ENCODE data around the gene SNX33.

The SNX33 gene, protein sequence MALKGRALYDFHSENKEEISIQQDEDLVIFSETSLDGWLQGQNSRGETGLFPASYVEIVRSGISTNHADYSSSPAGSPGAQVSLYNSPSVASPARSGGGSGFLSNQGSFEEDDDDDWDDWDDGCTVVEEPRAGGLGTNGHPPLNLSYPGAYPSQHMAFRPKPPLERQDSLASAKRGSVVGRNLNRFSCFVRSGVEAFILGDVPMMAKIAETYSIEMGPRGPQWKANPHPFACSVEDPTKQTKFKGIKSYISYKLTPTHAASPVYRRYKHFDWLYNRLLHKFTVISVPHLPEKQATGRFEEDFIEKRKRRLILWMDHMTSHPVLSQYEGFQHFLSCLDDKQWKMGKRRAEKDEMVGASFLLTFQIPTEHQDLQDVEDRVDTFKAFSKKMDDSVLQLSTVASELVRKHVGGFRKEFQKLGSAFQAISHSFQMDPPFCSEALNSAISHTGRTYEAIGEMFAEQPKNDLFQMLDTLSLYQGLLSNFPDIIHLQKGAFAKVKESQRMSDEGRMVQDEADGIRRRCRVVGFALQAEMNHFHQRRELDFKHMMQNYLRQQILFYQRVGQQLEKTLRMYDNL

DNA sequence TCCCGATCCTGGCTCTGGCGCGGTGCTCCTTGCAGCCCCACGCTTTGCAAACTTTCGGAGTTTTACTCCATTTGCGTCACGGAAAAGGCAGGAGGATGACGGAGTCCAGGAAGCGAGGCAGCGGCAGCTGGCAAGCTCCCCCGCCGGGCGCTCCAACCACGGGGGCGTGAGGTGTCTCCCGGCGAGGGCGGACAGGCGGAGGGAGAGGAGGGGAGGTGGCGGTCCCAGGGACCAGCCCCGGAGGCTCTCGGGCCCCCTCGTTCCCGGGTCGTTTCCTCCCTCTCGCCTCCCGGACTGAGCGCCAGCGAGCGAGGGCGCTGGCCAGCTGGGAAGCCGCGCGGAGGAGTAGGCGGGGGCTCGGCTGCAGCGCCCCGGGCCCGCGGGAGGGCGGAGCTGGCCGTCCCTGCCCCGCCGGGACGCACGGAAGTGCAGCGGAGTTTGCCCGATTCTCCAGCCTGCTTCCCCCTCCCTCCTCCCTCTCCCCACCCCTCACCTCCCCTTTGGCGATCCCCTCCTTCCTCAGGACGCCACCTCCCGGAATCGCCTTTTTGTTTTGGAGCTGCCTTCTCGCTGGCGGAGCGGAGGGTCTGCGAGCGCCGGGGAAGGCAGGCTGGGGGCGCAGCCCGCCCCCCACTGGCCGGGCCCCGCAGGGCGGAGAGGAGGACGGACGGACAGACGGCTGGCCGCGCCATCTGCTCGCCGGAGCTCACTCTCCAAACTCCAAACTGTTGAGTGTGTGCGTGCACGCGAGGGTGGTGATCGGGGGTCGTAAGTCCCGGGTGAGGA is at the start of gene SNX33:
TSS of gene SNX33 (plus strand) at position 543 of the 786 bp plus-strand sequence. CDS start 1,191 bp downstream, outside the sequence.
- peaks cover 19% of the 10 kb centered on the region for H3K27me3 ChIP-seq (ENCODE audit: insufficient read depth, insufficient read length)
- TF ChIP-seq ZNF274 (IDR thresholded peaks at IDR 0.05; ENCODE audit: low read depth, low read length) (no peak), SUZ12 (IDR thresholded peaks at IDR 0.05; ENCODE audit: extremely low read depth, insufficient read depth, insufficient read length) (no peak), YY1 (IDR thresholded peaks at IDR 0.05; ENCODE audit: insufficient read depth, insufficient read length) (no peak)
- H3K4me1 ChIP-seq (ENCODE audit: insufficient read depth, insufficient read length) = peaks cover 24% of the 10 kb centered on the region
- H3K36me3 ChIP-seq (ENCODE audit: insufficient read depth, insufficient read length, low read length) = peaks cover 35% of the 10 kb centered on the region
- H3K9ac ChIP-seq (ENCODE audit: insufficient read length, low read depth) = peak within 1 kb of the TSS; percentile 93
- peak within 1 kb of the TSS; percentile 85 for H3K4me3 ChIP-seq (ENCODE audit: insufficient read length, low read depth)
- no peaks in the 10 kb centered on the region for H3K9me3 ChIP-seq (ENCODE audit: insufficient read depth, low read length)
- peak; percentile 86 for DNase-seq (ENCODE audit: low read depth, low spot score)

DNA sequence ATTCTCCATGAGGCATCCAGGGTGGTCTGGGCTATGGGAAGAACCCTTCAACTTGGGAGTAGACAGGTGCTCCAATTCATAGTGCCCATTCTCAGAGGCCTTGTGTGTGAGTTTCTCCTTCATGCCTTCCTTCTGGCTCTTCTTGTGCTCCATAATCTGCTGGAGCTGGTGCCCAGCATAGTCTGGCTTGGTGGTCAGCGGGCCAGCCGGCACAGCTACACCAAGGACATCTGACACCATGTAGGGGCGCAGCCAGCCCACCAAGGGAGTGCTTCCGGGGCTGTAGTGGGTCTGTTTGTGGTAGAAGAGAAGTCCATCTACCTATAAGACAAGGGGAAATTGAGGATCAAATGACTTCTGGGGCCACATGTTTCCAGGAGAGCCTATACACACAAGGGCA is 49.4 kb upstream of the SNX33 start:
- no peak for DNase-seq (ENCODE audit: low read depth, low spot score)
- TF ChIP-seq ZNF274 (IDR thresholded peaks at IDR 0.05; ENCODE audit: low read depth, low read length) = no peak
- no peak for TF ChIP-seq YY1 (IDR thresholded peaks at IDR 0.05; ENCODE audit: insufficient read depth, insufficient read length)
- no peak for TF ChIP-seq SUZ12 (IDR thresholded peaks at IDR 0.05; ENCODE audit: extremely low read depth, insufficient read depth, insufficient read length)
- no peaks in the 10 kb centered on the region for H3K27me3 ChIP-seq (ENCODE audit: insufficient read depth, insufficient read length)
- H3K9me3 ChIP-seq (ENCODE audit: insufficient read depth, low read length) = no peaks in the 10 kb centered on the region
- no peak overlapping the region for H3K4me3 ChIP-seq (ENCODE audit: insufficient read length, low read depth)
- no peak overlapping the region for H3K9ac ChIP-seq (ENCODE audit: insufficient read length, low read depth)
- no peaks in the 10 kb centered on the region for H3K4me1 ChIP-seq (ENCODE audit: insufficient read depth, insufficient read length)
- H3K36me3 ChIP-seq (ENCODE audit: insufficient read depth, insufficient read length, low read length) = peaks cover 74% of the 10 kb centered on the region

DNA sequence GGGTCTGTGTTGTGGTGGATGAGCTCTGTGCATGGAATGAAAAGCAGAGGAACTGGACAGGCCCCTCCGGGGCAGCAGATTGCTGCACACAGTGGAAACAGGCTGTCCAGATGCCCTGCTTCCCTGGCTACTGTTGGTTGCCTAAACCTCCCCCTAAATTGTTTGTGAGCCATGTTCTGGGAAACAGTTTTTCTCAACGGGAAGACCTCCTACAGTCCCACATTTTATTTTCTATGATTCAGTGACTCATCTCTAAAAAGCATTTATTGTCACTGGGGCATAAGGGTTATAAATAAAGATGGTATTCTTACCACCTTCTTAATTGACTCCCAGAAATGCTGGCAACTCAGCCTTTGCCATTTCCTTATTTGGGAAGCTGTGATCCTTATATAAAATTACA is 48.3 kb upstream of the SNX33 start:
- no peak for DNase-seq (ENCODE audit: low read depth, low spot score)
- H3K4me1 ChIP-seq (ENCODE audit: insufficient read depth, insufficient read length) = no peaks in the 10 kb centered on the region
- H3K27me3 ChIP-seq (ENCODE audit: insufficient read depth, insufficient read length) = no peaks in the 10 kb centered on the region
- H3K9ac ChIP-seq (ENCODE audit: insufficient read length, low read depth) = no peak overlapping the region
- TF ChIP-seq YY1 (IDR thresholded peaks at IDR 0.05; ENCODE audit: insufficient read depth, insufficient read length) = no peak
- TF ChIP-seq ZNF274 (IDR thresholded peaks at IDR 0.05; ENCODE audit: low read depth, low read length) = no peak
- no peak for TF ChIP-seq SUZ12 (IDR thresholded peaks at IDR 0.05; ENCODE audit: extremely low read depth, insufficient read depth, insufficient read length)
- no peak overlapping the region for H3K4me3 ChIP-seq (ENCODE audit: insufficient read length, low read depth)
- H3K9me3 ChIP-seq (ENCODE audit: insufficient read depth, low read length) = no peaks in the 10 kb centered on the region
- peaks cover 74% of the 10 kb centered on the region for H3K36me3 ChIP-seq (ENCODE audit: insufficient read depth, insufficient read length, low read length)

DNA sequence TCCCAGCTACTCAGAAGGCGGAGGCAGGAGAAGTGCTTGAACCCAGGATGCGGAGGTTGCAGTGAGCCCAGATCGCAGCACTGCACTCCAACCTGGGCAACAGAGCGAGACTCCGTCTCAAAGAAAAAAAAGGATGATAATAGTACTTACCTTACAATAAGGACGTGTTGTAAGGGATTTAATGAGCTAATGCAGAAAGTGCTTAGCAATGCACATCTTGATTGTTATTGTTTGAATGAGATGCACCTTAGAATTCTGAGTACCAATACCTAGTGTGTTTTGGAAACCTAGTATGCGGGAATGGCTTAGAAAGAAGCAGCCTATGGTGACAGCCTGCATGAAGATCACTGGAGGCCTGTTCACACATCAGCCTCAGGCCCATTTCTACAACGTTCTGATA is 41.7 kb upstream of the SNX33 start:
- Histone ChIP-seq H3K36me3 (ENCODE audit: insufficient read depth, insufficient read length, low read length) (peaks cover 69% of the 10 kb centered on the region), H3K27me3 (ENCODE audit: insufficient read depth, insufficient read length) (no peaks in the 10 kb centered on the region), H3K4me3 (ENCODE audit: insufficient read length, low read depth) (no peak overlapping the region), H3K9ac (ENCODE audit: insufficient read length, low read depth) (no peak overlapping the region), H3K4me1 (ENCODE audit: insufficient read depth, insufficient read length) (no peaks in the 10 kb centered on the region), H3K9me3 (ENCODE audit: insufficient read depth, low read length) (no peaks in the 10 kb centered on the region)
- no peak for DNase-seq (ENCODE audit: low read depth, low spot score)
- no peak for TF ChIP-seq ZNF274 (IDR thresholded peaks at IDR 0.05; ENCODE audit: low read depth, low read length)
- TF ChIP-seq YY1 (IDR thresholded peaks at IDR 0.05; ENCODE audit: insufficient read depth, insufficient read length) = no peak
- no peak for TF ChIP-seq SUZ12 (IDR thresholded peaks at IDR 0.05; ENCODE audit: extremely low read depth, insufficient read depth, insufficient read length)

DNA sequence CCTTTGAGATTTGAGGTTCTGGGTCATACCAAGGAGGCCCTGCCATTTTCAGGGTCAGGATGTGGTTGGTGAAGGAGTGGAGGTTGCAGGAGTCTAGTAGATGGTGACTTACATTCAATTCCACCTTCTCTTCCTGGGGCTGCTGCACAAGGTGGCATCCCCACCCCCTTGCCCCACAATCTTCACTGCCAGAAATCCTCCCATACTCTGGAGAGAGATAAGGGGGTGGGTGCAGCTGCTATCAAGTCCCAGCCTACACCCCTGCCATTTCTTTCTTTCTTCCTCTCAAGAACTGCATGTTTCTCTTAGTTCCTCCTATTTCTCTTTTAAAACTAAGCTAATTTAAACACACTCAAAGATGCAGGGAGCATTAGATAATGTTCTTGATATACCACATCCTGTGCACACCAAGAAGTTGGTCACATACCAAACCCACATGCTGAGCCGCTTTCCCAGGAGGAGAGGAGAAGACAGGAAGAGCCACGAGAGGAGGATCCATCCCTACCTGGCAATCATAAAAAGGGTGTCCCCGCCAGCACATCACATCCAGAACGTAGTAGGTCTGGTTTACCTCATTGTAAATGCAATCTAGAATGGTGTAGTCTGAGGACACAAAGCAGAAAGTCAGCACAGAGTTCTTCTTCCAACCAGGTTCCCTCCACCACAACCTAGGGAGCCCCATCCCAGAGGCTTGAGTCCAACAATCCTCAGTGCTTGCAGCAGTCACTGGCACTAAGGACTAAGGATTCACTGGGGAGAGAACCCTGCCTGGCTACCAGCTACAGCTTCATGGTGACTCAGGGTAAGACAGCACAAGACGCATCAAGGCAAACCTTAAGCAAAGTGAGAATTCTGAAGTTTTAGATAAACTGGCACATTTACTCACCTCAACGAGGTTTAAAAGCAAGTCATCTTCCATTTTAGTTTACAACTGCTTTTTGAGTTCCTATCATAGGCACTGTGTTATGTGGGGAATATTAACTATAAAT is 40.7 kb upstream of the SNX33 start:
- Histone ChIP-seq H3K4me3 (ENCODE audit: insufficient read length, low read depth) (no peak overlapping the region), H3K27me3 (ENCODE audit: insufficient read depth, insufficient read length) (no peaks in the 10 kb centered on the region), H3K36me3 (ENCODE audit: insufficient read depth, insufficient read length, low read length) (peaks cover 61% of the 10 kb centered on the region), H3K4me1 (ENCODE audit: insufficient read depth, insufficient read length) (no peaks in the 10 kb centered on the region), H3K9ac (ENCODE audit: insufficient read length, low read depth) (no peak overlapping the region), H3K9me3 (ENCODE audit: insufficient read depth, low read length) (no peaks in the 10 kb centered on the region)
- DNase-seq (ENCODE audit: low read depth, low spot score) = no peak
- no peak for TF ChIP-seq SUZ12 (IDR thresholded peaks at IDR 0.05; ENCODE audit: extremely low read depth, insufficient read depth, insufficient read length)
- TF ChIP-seq YY1 (IDR thresholded peaks at IDR 0.05; ENCODE audit: insufficient read depth, insufficient read length) = no peak
- no peak for TF ChIP-seq ZNF274 (IDR thresholded peaks at IDR 0.05; ENCODE audit: low read depth, low read length)

DNA sequence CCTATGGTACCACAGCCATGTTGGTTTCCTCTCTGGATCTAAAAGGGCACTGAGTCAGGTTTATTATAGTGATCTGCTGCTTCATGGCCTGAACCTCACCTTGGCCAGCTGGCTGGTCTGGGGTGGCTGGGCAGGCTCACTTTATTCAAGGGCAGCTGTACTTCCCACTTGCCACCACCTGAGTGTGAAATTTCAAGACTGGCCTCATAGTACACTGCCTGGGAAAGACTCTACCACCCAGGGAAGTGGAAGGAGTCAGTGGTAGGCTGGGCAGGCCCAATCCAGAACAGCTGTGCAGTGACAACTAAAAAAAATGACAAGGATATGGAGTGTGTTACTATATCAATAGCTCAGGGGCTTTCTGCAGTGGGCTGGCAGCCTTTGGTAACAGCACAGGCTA is 30.9 kb upstream of the SNX33 start:
- peaks cover 70% of the 10 kb centered on the region for H3K36me3 ChIP-seq (ENCODE audit: insufficient read depth, insufficient read length, low read length)

More for the DNA sequence above, 30.9 kb upstream of the SNX33 start:
- TF ChIP-seq SUZ12 (IDR thresholded peaks at IDR 0.05; ENCODE audit: extremely low read depth, insufficient read depth, insufficient read length) (no peak), ZNF274 (IDR thresholded peaks at IDR 0.05; ENCODE audit: low read depth, low read length) (no peak), YY1 (IDR thresholded peaks at IDR 0.05; ENCODE audit: insufficient read depth, insufficient read length) (no peak)
- no peak for DNase-seq (ENCODE audit: low read depth, low spot score)
- Histone ChIP-seq H3K9me3 (ENCODE audit: insufficient read depth, low read length) (no peaks in the 10 kb centered on the region), H3K27me3 (ENCODE audit: insufficient read depth, insufficient read length) (no peaks in the 10 kb centered on the region), H3K4me1 (ENCODE audit: insufficient read depth, insufficient read length) (no peaks in the 10 kb centered on the region), H3K4me3 (ENCODE audit: insufficient read length, low read depth) (no peak overlapping the region), H3K9ac (ENCODE audit: insufficient read length, low read depth) (no peak overlapping the region)

All from NT2/D1 (cell line).